Activated CD8-positive, alpha-beta T cell treated with anti-CD3 and anti-CD28 coated beads, Interleukin-2, amount 10 ng/mL, durations not matched to agents 7 days and 5 days (primary cell): ENCODE measurements around the gene CCR6. TPM values are rescaled to one million over a fixed set of nuclear protein-coding genes. Genes with fewer than 3 reads are reported as not detected.

Experiments used
- ATAC-seq: fragments of 150-1000 bp; cut with Tn5 transposase; one replicate; pipeline ENCODE4 v1.10.0; 2021; ENCODE audit warnings: moderate library complexity
- CTCF ChIA-PET: fragments of 350-600 bp; sonication (Branson Sonifier 250); formaldehyde crosslinking; loops from one replicate; lab custom pipeline; 2021; ENCODE audit warnings: antibody characterized with exemption; lab: Charles Lee
- POLR2A ChIA-PET: fragments of 350-600 bp; sonication (Branson Sonifier 250); formaldehyde crosslinking; loops from one replicate; lab custom pipeline; 2021; ENCODE audit warnings: antibody characterized with exemption; lab: Charles Lee
- DNase-seq: peaks from one replicate; pipeline ENCODE4 v3.0.0-alpha.2; 2020
- H3K27ac Mint-ChIP-seq: one replicate; pipeline ENCODE4 v1.8.0; 2021; ENCODE audit warnings: mild to moderate bottlenecking, mixed read lengths
- H3K27me3 Mint-ChIP-seq: one replicate; pipeline ENCODE4 v1.8.0; 2021; ENCODE audit warnings: low read depth, mixed read lengths
- H3K36me3 Mint-ChIP-seq: one replicate; pipeline ENCODE4 v1.8.0; 2021; ENCODE audit warnings: low read depth, mixed read lengths
- H3K4me1 Mint-ChIP-seq: one replicate; pipeline ENCODE4 v1.8.0; 2021; ENCODE audit warnings: low read depth, mixed read lengths
- H3K4me3 Mint-ChIP-seq: one replicate; pipeline ENCODE4 v1.8.0; 2021; ENCODE audit warnings: mild to moderate bottlenecking, mixed read lengths
- H3K9me3 Mint-ChIP-seq: one replicate; pipeline ENCODE4 v1.8.0; 2022; ENCODE audit warnings: mixed read lengths; ENCODE audit not compliant: insufficient read depth
- total RNA-seq, 2 experiments: library from RNA; stranded (reverse); gene quantifications; one replicate each; pipeline ENCODE4 v1.2.3, GENCODE V29; 2021

Gene CCR6
- total RNA-seq, 2 experiments from 2014 or later = 3.8 to 4.4 TPM

DNA sequence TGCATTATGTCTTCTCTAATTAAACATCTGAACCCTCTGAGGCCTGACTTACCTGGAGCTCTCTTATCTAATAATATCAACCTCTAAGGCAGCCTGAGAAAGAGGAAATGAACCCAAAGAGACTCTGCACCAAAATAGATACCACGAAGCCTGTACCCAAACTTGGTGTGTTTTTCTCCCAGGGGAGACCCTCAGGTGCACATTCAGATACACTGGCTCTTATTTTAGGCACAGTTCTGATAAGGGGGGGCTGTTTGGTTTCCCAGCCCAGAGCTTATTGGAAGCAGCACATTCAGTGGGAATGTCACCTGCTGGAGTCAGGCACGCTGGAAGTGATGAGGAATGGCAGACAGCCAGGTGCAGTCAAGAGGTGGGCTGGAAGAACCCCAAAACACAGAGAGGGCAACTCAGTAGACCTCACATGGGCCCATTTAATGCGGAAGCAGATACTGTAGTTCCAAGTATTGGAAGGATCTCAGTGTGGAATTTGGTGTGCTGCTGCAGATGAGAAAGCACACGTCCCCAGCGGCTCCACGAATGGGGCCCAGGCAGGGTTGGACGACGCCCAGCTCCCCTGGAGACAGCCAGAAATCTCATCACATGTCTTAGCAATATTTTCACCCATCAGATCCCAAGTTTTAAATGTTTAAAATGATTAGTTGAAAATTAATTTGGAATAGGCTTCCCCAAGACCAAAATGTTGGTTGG lies 9.7 kb upstream of the CCR6 start:
- H3K27ac Mint-ChIP-seq = no peak overlapping the region
- ChIA-PET CTCF (interaction anchor here (0.6 kb wide), 1 partner anchor 29 kb away, joined by 4 read pairs; no protein-coding TSS in a partner anchor), POLR2A (no interaction called here)
- H3K27me3 Mint-ChIP-seq = peaks cover 15% of the 10 kb centered on the region
- no peaks in the 10 kb centered on the region for H3K36me3 Mint-ChIP-seq
- ATAC-seq (no peak), DNase-seq (no peak)
- peaks cover 17% of the 10 kb centered on the region for H3K4me1 Mint-ChIP-seq
- H3K9me3 Mint-ChIP-seq = no peaks in the 10 kb centered on the region
- peak overlapping the region; percentile 58 for H3K4me3 Mint-ChIP-seq

DNA sequence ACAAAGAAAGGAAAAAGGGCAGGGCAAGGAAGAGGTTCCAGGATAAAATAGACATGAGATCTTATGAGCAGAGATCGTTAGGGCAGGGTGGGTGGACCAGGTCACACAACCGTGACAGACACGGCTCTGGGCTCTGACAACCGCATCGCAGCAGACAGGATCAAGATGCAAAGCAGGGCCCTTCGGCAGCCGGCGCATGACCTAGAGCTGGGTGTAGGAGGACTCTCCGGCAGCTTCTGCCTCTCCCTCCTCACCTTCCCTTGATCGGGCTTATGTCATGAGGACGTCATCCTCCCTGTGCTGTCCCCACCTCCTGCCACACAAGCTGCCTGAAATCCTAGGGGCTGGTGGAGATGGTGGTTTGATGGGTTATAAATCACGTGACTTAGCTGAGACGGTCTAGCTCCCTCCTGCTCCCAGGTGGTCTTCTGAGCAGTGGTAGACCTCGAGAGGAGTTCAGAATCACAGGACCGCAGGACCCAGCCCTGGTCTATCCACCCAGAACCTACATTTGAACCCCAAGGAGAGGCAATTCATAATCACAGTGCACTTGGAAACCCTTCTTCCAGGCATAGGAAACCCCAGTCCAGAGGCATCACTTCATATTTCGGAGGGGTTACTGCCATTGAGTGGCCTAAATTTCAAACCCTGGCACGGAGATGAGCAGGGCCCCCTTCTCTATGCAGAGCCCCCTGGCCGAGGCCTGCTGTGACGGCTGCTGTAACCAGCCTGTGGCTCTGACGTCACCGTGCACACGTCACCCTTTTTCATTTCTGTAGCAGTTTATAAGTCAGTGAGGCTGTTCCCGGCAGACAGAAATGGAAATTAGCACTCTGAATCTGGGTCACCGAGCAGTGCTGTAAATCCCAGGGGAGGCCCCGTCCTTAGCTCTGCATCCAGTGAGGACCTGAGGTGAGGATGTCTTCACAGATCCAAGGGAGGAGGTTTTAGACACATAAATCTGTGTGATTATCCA lies 8.7 kb upstream of the CCR6 start:
- ChIA-PET POLR2A (no interaction called here), CTCF (interaction anchor here (0.6 kb wide), 1 partner anchor 28 kb away, joined by 4 read pairs; no protein-coding TSS in a partner anchor)
- peak overlapping the region; percentile 17 for H3K4me3 Mint-ChIP-seq
- peaks cover 12% of the 10 kb centered on the region for H3K27me3 Mint-ChIP-seq
- H3K27ac Mint-ChIP-seq = peak overlapping the region; percentile 12
- no peak for DNase-seq
- ATAC-seq = peak; percentile 54
- no peaks in the 10 kb centered on the region for H3K36me3 Mint-ChIP-seq
- H3K9me3 Mint-ChIP-seq = no peaks in the 10 kb centered on the region
- H3K4me1 Mint-ChIP-seq = peaks cover 25% of the 10 kb centered on the region

GRCh38 chr6:167115054-167115453 lies 7.8 kb upstream of the CCR6 start:
- H3K27me3 Mint-ChIP-seq = peaks cover 12% of the 10 kb centered on the region
- CTCF ChIA-PET = no interaction called here
- H3K9me3 Mint-ChIP-seq = no peaks in the 10 kb centered on the region
- peaks cover 33% of the 10 kb centered on the region for H3K4me1 Mint-ChIP-seq
- no peak for ATAC-seq
- POLR2A ChIA-PET = no interaction called here
- no peak overlapping the region for H3K27ac Mint-ChIP-seq
- no peak for DNase-seq
- no peaks in the 10 kb centered on the region for H3K36me3 Mint-ChIP-seq
- no peak overlapping the region for H3K4me3 Mint-ChIP-seq

DNA sequence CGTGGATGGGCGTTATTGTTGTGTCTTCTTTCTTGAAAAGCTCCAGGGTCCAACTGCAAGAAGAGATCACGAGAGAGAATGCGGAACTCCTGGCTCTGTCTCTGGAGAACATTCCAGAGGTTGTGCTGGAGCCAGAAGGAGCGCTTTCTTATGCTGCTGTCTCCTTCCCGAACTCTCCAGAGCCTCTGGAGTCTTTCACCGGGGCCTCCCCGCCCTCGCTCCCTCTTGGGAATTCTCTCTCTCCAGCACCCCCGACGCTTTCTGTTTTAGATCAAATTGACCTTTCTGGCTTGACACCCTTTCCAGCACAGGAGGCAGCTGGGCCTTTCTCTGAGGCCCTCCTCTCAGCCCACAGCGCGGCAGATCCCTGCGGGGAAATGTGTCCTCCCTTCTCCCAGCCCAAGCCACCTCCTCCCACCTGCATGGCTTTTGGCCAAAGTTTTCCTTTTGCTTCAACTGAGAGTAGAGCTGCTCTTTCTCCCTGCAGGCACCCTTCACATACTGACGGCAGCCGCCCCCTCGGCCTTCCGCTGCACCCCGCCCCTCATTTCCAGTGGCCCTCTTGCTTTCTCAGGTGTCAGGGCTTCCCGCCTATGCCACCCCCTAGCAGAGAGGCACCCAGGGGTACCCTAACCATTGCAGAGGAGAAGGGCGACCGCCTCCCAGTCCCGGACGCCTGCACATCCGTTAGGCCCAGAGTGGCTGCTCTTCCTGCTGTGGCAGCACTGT lies 6.6 kb upstream of the CCR6 start:
- Mint-ChIP-seq H3K27ac (no peak overlapping the region), H3K36me3 (no peaks in the 10 kb centered on the region), H3K27me3 (peaks cover 13% of the 10 kb centered on the region), H3K4me3 (no peak overlapping the region), H3K4me1 (peaks cover 45% of the 10 kb centered on the region), H3K9me3 (no peaks in the 10 kb centered on the region)
- ChIA-PET CTCF (no interaction called here), POLR2A (no interaction called here)
- DNase-seq = no peak
- no peak for ATAC-seq

DNA sequence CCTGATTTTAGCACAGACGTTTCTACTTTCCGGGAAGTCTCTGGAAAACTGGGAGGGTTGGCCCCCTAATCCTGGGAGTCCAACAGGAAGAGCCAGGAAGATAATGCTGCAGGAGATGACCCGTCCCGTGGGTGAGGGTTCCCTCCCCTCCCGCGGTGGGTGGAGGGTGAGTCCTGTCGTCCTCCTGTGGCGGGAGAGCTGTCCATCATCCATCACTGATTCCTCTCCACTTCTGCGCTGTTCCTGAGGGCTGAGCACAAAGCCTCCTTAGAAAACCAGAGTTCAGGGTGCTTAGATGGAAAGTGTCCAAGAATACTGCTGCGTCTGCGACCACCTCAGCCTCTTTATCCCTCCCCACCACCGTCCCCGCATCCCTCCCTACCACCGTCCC lies 6.1 kb upstream of the CCR6 start:
- Mint-ChIP-seq H3K4me3 (no peak overlapping the region), H3K27ac (no peak overlapping the region), H3K36me3 (no peaks in the 10 kb centered on the region), H3K27me3 (peaks cover 11% of the 10 kb centered on the region), H3K9me3 (no peaks in the 10 kb centered on the region), H3K4me1 (peaks cover 48% of the 10 kb centered on the region)
- POLR2A ChIA-PET = no interaction called here
- DNase-seq (no peak), ATAC-seq (no peak)
- CTCF ChIA-PET = no interaction called here

DNA sequence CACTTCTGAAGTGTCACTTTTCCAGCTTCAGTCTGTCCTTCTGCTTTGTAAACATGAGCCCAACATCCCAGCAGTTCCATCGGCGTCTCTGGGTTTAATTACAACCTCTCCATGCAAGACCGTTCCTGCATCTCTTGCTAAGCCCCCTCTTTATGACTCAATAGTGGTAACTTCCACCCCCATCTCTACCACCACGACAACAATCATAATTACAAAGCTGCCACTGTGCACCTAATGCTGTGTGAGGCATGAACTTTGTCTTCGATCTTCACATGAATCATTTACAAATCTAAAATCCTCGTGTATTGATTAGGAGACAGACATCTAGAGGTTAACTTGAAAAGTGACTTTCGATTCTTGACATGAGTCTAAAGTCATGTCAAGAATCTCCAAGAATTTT lies 4.9 kb upstream of the CCR6 start:
- H3K9me3 Mint-ChIP-seq = no peaks in the 10 kb centered on the region
- peaks cover 48% of the 10 kb centered on the region for H3K4me1 Mint-ChIP-seq
- DNase-seq (no peak), ATAC-seq (no peak)
- no peak overlapping the region for H3K4me3 Mint-ChIP-seq
- POLR2A ChIA-PET = no interaction called here
- H3K27me3 Mint-ChIP-seq = peaks cover 5% of the 10 kb centered on the region
- H3K36me3 Mint-ChIP-seq = no peaks in the 10 kb centered on the region
- CTCF ChIA-PET = interaction anchor here (1.9 kb wide), 1 partner anchor 71 kb away, joined by 4 read pairs; no protein-coding TSS in a partner anchor
- H3K27ac Mint-ChIP-seq = peak overlapping the region; percentile 3

DNA sequence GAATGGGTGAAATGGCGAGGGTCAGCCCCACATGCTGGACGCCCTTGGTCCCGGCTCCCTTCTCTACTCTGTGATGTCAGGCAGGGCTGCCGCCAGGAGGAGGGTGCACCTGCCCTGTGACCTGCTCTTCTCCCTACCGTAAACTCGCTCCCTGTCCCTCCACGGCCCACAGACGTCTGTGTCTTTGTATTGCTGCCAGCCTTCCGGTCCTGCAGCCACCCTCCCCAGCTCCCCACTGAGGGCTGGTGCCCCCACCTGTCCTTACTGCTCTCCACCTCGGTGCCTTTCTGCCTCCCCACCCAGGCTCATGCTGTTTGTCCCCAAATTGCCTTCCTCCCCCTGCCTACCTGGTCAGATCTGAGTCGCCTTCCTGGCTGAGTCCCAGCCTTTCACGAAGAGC lies 4.1 kb upstream of the CCR6 start:
- Mint-ChIP-seq H3K9me3 (no peaks in the 10 kb centered on the region), H3K4me1 (peaks cover 51% of the 10 kb centered on the region), H3K27me3 (peaks cover 5% of the 10 kb centered on the region), H3K36me3 (no peaks in the 10 kb centered on the region), H3K4me3 (no peak overlapping the region), H3K27ac (peak overlapping the region; percentile 11)
- ChIA-PET POLR2A (no interaction called here), CTCF (interaction anchor here (1.9 kb wide), 1 partner anchor 72 kb away, joined by 4 read pairs; no protein-coding TSS in a partner anchor)
- no peak for DNase-seq
- ATAC-seq = no peak

GRCh38 chr6:167119670-167120582 lies 3.0 kb upstream of the CCR6 start:
- H3K9me3 Mint-ChIP-seq = no peaks in the 10 kb centered on the region
- ATAC-seq (no peak), DNase-seq (peak; percentile 38)
- ChIA-PET CTCF (interaction anchor here (1.0 to 1.9 kb wide), 4 partner anchors 10 to 73 kb away, joined by 3 to 4 read pairs (median 4); no protein-coding TSS in a partner anchor), POLR2A (no interaction called here)
- H3K4me1 Mint-ChIP-seq = peaks cover 55% of the 10 kb centered on the region
- peaks cover 5% of the 10 kb centered on the region for H3K27me3 Mint-ChIP-seq
- no peaks in the 10 kb centered on the region for H3K36me3 Mint-ChIP-seq
- no peak overlapping the region for H3K4me3 Mint-ChIP-seq
- peak overlapping the region; percentile 26 for H3K27ac Mint-ChIP-seq

- POLR2A ChIA-PET = no interaction called here
- H3K27ac Mint-ChIP-seq = no peak overlapping the region
- no peaks in the 10 kb centered on the region for H3K9me3 Mint-ChIP-seq
- H3K4me1 Mint-ChIP-seq = peaks cover 55% of the 10 kb centered on the region
- no peak for ATAC-seq
- no peaks in the 10 kb centered on the region for H3K36me3 Mint-ChIP-seq
- CTCF ChIA-PET = interaction anchor here (1.0 to 1.9 kb wide), 2 partner anchors 20 to 22 kb away, joined by 3 to 4 read pairs; no protein-coding TSS in a partner anchor
- no peak overlapping the region for H3K4me3 Mint-ChIP-seq
- DNase-seq = no peak
- peaks cover 2% of the 10 kb centered on the region for H3K27me3 Mint-ChIP-seq
Measured at GRCh38 chr6:167120583-167120903, 2.4 kb upstream of the CCR6 start.

- peaks cover 2% of the 10 kb centered on the region for H3K27me3 Mint-ChIP-seq
- ATAC-seq (no peak), DNase-seq (no peak)
- H3K27ac Mint-ChIP-seq = peak overlapping the region; percentile 86
- H3K4me3 Mint-ChIP-seq = no peak overlapping the region
- ChIA-PET POLR2A (interaction anchor here (1.0 kb wide), 1 partner anchor 87 kb away, joined by 3 read pairs; no protein-coding TSS in a partner anchor), CTCF (interaction anchor here (1.9 kb wide), 1 partner anchor 21 kb away, joined by 4 read pairs; no protein-coding TSS in a partner anchor)
- H3K9me3 Mint-ChIP-seq = no peaks in the 10 kb centered on the region
- H3K36me3 Mint-ChIP-seq = peaks cover under 1% of the 10 kb centered on the region
- peaks cover 55% of the 10 kb centered on the region for H3K4me1 Mint-ChIP-seq
Measured at GRCh38 chr6:167121335-167121841, 1.5 kb upstream of the CCR6 start.
